HG02588 (cell line): Measurements from ENCODE around the gene ABCA2.

Source experiments
- ATAC-seq: cut with Tn5 transposase; IDR thresholded peaks from one replicate; pipeline ENCODE4 v1.9.1; 2021; ENCODE audit warnings: mild to moderate bottlenecking, moderate library complexity; ENCODE audit not compliant: unreplicated experiment

Gene ABCA2

DNA sequence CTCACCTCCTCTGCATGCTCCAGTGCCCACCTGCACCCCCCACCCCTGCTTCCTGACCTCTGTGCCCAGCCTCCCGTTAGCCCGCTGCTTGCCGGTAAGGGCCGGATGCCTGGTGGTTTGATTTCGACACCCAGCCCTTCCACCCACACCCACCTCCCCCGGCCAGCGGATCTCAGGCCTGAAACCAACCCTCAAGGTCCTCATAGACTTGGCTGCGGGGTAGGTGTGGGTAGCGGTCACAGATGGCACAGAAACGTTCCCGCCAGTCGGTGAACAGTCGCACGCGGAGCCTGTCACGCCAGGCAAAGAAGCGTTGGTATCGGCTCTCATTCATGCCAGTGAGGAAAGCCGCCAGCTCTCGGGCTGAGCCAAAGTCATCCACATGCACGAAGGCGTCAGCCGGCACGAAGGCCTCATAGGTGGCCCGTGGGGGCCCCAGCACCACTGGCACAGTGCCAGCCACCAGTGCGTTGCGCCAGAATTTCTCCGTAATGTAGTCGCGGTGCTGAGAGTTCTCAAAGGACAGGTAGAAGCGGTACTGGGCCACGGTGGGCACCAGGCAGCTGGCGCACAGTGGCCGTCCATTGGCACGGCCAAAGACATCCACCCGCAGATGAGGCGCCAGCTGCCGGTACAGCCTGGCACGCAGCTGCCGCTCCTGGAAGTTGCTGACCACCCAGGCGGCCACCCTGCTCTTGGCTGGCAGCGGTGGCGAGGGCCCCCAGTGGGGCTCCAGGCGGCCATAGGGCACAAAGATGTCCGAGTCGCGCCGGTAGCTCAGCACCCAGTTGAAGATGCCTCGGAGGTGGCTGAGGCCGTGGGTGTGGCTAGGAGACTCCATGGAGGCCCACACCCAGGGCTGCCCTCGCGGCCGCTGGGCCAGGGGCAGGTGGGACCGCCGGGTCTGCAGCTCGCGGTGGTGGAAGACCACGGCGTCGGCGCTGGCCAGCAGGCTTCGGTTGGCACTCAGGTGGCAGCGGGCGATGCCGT lies 2.8 kb upstream of the ABCA2 start:
- ATAC-seq = no peak

DNA sequence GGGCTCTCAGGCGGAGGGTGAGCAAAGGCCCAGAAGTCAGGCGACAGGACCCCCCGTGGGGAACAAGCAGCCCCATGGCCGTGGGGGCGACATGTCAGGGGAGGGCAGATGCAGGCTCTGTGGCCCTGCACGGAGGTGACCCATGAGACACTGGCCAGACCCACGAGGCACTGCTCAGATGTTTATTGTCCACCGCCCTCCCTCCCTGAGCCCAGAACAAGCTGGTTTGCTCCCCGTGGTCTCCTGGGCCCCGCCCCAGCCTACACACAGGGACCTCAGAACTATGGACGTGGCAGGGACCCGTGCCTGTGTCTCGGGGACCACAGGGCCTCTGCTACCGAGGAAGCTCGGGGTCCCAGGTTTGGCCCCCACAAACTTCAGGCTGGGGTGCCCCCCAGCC lies 2.0 kb upstream of the ABCA2 start:
- ATAC-seq = no peak

DNA sequence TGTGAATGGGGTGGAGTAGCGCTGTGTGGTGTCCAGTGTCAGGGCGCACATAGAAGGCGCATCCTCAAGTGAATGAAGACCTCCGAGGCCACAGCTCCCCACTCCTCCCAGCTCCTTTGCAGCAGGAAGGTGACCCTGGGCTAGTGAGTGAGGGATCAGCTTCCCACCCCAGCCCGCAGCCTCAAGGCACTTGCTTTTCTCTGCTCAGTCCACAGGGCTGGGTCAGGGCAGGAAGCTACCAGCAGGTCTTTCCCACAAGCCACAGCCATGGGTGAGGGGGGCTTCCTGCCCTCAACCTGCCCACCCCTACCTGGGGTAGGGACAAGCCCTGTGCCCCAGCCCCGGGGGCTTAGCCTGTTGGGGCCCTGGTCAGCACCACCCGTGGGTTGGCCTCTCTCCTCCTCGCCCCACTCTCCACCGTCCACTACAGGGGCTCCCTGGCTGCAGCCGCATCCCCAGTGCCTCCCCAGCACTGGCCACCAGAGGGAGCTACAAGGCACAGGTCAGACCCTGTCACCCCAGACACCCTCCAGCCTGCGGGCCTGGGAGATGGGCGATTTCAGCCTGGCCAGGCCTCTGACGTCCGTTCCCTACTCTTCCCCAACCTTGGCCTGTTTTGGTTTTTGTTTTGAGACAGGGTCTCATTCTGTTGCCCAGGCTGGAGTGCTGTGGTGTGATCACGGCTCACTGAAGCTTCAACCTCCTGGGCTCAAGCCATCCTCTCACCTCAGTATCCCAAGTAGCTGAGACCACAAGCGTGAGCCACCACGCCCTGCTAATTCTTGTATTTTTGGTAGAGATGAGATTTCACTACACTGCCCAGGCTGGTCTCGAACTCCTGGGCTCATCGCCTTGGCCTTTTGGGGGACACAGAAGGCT lies 1.3 kb upstream of the ABCA2 start:
- no peak for ATAC-seq

DNA sequence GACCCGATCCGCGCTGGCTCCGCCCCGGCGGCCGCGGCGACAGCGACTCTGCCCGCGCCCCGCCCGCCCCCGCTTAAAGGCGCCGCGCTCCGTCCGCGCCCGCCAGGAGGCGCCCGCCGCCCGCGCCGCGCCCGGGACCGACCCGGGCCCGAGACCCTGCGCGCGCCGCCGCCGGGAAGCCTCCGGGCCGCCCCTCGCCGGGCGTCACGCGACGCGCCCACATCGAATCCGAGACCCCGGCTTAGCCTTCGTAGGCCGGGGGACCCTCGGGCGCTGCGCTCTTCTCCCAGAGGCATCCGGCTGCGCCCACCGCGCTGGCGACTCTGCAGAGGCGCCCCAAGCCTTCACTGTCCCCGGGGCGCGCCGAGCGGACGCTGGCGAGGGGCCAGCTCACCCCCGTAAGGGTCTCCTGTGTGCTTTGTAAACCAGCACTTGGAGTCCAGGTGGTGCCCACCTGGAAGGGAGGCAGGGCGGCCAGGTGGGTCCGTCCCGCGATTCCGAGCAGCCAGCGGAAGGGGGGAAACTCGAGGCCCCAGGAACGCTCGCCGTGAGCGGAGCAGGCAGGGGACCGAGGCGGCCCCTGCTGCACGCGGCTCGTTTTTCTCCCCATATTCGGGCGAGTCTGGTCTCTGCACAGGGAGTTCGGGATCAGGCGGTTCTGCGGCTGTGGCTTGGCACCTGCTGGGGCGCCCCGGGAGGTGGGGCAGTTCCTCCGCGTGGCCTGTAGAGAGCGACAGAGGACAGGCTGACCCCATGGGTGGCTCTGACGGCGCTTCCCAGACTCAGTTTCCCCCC lies 423 bp upstream of the ABCA2 start:
- ATAC-seq = peak; percentile 43

DNA sequence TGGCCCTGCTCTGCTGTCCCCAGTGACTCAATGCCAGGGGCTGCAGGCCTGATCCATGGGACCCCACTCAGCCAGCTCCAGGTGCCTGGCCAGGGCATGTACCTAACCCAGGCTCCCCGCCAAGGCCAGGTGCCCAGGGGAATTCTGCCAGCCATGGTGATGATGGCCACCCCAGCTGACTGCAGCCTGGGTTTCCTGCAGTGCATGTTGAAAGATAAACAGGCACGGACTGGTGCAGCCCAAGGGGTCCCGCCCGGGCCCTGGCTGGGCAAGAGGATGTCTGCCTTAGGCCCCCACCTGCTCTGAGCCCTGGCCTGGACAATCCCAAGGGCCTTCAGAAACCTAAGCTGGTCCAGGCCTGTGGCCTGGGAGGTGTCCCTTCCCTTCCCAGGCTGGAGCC lies 1.2 kb downstream of the ABCA2 start:
- no peak for ATAC-seq

DNA sequence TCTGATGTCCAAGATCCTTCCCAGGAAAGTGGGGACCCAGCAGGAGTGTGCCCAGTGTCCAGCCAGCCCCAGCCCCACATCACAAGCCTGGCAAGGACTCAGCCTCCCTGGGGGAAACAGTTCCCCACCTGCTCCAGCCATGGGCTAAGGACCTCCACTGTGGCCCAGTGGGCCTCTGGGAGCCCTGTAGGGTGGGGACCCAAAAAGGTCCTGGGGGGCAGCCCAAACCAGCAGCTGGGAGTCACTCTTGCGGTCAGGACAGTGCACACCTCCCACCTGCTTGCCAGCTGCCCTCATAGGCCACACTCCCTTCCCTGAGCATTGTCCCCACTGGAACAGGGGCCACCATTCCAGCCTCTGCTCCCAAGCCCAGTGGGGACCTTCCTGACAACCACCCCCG lies 1.7 kb downstream of the ABCA2 start:
- ATAC-seq = no peak

DNA sequence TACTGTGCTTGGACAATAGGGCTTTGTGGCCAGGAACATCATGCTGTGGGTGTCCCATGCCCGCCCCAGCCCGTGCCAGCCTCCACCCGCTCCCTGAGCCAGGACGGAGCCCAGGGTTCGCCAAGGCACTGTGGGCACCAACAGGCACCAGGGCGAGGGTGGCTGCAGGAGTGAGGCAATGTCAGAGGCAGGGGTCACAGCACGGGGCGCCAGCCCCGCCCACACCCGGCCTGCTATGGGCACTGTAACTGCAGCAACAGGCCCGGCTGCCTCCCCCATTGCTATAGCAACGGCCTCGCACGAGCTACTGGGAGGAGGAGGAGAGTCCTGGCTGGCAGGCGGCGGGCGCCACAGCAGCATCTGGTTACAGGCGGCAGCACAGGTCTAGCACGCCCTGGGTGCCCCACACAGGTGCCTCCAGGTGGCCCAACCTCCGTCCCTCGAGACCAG lies 2.5 kb downstream of the ABCA2 start:
- ATAC-seq = no peak

DNA sequence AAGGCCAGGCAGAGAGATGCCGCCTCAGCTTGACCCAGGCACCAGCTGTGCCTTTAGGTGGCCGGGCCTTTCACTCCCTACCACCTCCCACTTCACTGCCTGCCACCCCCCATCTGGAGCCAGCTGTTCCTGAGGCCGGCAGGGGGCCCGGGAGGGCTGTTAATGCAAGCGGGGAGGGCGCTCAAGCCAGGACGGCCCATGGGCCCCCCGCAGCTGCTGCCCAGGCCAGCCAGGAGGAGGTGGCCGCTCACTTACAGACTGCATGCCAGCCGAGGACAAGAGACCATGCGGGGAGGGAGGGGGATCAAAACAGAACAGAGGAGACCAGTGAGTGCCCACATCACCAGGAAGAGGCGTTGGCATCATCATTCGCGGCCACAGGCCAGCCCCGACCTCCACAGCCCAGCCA lies 4.5 kb downstream of the ABCA2 start:
- no peak for ATAC-seq

DNA sequence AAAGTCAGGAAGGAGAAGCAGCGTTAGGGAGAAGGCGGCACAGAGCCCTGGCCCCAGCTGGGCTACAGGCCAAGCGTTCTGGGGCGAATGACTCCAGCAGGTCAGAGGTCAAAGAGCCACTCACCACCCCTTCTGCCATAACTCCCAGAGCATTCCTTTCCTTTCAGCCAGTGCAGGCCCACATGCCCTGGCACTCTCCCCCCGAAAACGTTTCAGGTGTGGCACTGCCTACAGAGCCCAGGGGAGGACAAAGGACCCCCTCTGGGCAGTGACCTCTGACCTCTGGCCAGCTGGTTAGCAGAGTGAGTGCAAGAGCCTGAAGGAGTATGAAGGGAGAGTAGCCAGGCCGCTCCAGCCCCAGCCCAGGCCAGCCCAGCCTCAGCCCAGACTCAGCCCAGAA lies 4.9 kb downstream of the ABCA2 start:
- ATAC-seq = no peak

DNA sequence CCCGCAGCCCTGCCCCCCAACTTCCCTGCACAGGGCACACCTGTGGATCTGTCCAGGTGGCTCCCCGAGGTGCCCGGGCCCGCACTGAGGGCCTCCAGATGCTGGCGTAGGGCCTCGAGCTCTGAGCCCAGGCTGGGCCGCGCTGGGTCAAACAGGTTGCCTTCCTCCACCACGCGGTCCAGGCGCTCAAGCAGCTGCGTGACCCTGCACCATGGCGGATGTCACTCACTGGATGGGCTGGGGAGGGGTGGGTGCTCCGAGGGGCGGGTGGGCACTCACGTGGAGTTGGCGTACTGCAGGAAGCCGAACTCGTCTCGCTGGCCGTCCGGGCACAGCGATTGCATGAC lies 5.4 kb downstream of the ABCA2 start:
- ATAC-seq = no peak

DNA sequence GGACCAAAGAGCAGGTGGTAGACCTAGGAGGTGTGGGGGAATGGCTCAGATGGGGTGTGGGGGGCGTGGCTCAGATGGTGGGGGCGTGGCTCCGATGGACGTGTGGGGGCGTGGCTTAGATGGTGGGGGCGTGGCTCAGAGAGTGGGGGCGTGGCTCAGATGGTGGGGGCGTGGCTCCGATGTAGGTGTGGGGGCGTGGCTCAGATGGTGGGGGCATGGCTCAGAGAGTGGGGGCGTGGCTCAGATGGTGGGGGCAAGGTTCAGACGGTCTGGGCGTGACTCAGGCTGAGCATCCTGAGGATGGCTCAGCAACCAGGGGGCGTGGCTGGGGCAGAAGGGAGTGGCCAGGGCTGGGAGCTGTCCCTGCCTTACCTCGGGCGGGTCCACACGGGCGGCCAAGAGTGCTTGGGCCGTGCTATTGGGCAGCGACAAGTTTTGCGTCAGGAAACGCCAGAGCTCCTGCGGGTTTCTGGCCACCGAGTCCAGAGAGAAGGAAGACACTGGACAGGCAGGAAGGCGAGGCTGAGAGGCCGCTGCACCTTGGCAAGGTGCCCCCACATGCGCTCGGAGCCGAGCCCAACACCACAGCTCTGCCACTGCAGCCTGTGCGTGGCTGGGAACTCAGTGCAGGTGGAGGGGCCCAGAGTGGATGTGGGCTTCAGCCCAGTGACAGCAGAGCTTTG lies 5.9 kb downstream of the ABCA2 start:
- ATAC-seq = no peak

DNA sequence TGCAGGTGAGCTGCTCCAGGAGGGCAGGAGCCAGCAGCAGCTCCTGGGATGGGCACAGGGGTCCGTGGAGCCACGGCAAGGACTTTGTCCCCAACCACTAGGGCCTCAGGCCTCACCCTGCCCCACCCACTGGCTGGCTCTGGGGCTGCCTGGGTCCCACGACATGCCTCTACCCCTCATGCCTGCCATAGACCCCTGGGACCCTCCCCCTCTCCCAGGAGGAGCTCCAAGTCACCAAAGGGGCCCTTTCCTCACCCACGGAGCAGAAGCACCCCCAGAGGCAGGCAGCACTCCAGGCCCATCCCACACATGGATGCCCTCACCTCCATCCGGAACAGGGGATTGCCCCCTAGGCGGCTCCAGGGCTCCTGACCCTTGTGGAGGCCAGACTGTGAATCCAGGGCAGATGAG lies 6.5 kb downstream of the ABCA2 start:
- ATAC-seq = no peak

DNA sequence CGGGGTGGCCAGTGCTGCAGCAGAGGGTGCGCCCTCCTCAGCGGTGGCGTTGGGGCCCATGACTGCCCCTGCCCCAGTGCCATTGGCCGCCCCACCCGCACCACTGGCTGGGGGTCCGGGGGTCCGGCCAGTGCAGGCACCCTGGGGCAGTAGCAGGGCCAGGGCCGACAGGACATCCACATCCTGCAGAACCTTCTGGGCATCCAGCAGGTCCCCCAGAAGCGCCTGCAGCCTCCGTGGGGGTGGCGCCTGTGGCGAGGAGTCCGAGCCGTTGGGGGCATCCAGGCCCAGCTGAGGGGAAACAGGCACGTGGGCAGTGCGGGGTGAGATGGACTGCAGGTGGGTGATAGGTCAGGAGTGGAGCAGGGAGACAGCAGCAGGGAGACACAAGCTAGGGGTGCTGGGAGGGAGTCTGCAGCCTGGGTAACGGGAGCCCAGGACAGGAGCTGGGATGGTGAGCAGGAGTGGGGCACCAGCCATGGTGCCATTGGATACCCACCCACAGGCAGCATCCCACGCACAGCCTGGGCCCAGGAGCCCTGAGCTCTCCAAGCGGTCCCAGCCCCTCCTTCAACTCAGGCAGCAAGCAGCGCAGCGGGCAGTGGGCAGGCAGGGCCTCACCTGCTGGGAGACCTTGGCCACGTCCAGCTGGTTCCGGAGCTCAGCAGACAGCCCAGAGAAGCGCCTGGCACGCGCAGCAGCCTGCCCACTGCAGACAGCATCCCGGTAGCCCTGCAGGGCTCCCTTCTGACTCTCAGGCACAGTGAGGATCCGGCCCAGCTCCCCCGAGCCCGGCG lies 7.1 kb downstream of the ABCA2 start:
- ATAC-seq = no peak

DNA sequence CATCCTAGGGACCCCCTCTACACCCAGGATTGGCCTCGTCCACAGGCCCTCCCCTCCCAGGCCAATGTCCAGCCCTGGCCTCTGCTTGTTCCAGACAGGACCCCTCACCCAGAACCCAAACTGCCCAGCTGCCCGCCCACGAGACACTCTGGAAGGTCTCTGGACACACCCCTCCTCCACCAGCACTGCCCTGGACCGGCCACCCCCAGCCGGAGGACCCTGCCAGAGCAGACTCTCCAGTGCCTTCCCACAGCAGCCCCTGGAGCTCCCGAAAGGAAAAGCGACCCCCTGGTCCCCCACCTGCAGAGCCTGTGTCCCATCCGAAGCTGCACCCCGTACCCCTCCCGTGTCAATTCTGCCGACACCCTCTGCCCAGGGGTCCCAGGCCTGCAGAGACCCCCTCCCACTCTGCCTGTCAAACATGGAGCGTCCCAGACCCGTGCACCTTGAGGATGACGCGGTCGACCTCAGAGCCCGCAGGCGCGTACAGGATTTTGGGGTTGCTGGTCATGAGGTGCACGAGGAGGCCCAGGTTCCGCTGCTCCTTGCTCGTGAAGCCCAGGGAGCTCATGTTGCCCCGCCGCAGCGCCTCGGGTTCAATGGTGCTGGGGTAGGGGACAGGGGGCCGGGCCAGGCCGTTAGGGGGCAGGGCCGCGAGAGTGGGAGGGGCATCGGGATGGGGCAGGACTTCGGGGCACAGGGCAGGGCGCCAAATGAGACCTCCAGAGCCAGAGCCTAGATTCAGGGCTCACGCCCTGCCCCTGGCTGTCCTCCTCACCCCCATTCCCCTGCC lies 8.0 kb downstream of the ABCA2 start:
- ATAC-seq = no peak

DNA sequence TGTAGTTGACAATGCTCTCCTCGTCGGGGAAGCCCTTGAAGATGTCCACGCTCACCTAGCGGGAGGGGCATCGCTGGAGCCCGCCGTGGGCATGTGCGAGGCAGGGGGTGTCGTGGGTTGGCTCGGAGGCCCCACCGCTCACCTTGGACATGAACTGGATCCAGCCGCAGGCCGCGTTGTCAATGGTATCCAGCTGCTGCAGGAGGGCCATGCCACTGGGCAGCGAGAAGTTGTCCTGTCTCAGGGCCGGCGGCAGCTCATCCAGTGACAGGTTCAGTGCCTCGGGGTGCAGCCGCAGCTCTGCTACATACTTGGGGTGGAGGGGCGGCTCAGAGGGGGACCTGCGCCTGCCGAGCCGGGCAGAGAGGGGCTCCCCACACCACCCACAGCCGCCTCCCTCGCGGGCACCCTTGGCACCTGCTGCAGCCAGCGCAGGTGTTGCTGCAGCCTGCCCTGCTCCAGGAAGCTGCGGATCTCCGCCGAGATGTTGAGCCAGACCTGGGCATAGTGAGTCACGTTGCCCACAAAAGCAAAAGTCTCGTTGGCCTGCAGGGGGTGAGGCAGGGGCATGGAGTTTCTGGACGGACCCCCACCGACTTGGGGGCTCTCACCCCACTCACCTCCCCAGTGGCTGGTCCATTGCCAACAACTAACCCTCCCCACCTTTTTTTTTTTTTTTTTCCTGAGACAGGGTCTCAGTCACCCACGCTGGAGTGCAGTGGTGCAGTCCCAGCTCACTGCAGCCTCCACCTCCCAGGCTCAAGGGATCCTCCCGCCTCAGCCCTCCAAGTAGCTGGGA lies 9.1 kb downstream of the ABCA2 start:
- no peak for ATAC-seq

DNA sequence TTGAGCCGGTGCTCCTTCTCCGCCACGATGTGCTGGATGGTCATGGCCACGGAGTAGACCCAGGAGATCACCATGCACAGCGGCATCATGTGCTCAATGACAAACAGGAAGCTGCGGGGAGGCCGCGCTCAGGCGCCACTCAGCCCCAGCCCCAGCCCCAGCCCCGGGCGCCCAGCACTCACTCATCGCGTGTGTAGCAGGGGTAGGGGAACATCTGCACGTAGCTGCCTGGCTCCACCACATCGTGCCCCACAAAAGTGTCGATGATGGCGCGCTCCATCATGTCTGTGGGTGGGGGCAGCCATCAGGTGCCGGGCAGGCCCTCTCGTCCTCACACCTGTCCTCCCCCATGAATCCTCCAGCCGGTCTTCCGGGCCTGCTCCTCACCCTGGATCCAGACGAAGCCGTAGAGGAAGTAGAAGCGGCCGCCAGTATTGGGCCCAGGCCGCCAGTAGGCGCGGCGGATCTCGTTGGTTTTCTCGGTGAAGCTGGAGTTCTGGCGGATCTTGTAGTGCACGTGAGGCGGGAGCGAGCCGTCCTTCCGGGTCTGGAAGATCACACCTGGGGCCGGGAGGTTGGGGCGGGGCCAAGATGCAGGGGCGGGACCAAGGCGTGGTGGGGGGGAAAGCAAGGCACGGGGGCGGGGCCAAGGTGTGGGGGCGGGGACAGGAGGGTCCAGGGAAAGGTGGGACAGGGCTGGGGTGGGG lies 10.1 kb downstream of the ABCA2 start:
- no peak for ATAC-seq

DNA sequence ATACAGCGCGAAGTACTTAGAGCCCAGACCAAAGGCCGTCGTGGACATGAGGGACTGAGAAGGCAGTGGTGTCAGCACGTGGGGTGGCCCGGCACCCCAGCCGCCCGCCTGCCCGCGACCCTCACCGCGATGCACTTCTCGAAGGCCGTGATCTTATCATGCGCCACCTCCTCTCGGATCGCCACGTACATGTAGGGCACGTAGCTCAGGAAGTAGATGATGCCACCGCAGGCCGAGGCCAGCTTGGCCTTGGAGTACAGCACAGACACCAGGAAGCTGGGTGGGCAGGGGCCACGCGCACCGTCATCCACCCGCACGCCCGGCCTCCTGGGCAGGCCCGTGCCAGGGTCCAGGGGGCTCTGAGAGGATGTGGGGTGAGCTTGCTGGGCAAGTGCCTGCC lies 11.0 kb downstream of the ABCA2 start:
- no peak for ATAC-seq
